Testis (tissue), 5 donors: ENCODE measurements around the gene EFCAB9. TPM values are rescaled to one million over a fixed set of nuclear protein-coding genes. Genes with fewer than 3 reads are reported as not detected.

Experiments
- DNase-seq: peaks from one replicate; pipeline ENCODE4 v3.0.0-alpha.2; 2019
- H3K27ac ChIP-seq, 2 donors: fragments of 200-600 bp; sonication (generic); one replicate each; pipeline ENCODE4 v1.5.1; 2019
- H3K27me3 ChIP-seq: fragments of 200-600 bp; sonication (generic); one replicate; pipeline ENCODE4 v1.5.1; 2019
- H3K36me3 ChIP-seq: fragments of 200-600 bp; sonication (generic); one replicate; pipeline ENCODE4 v1.5.1; 2017; ENCODE audit warnings: low read depth; ENCODE audit errors: missing control alignments
- H3K4me1 ChIP-seq: fragments of 200-600 bp; sonication (generic); one replicate; pipeline ENCODE4 v1.5.1; 2019
- H3K4me3 ChIP-seq, 2 donors: fragments of 200-600 bp; sonication (generic); one replicate each; pipeline ENCODE4 v1.5.1; 2017 to 2019
- H3K9me3 ChIP-seq: fragments of 200-600 bp; sonication (generic); one replicate; pipeline ENCODE4 v1.5.1; 2017
- POLR2A ChIP-seq: fragments of 450-650 bp; IDR thresholded peaks from one replicate; pipeline ENCODE4 v1.6.1; 2017; ENCODE audit warnings: antibody characterized with exemption, mild to moderate bottlenecking, moderate library complexity
- WGBS, 2 donors: methylation state at CpG; one replicate each; pipeline ENCODE4 v1.1.5; 2018; 5-methylcytosine and 5-hydroxymethylcytosine counted together
- intact Hi-C: fragments of 100-400 bp; cut with DNase I; formaldehyde crosslinking; loops from one replicate; pipeline ENCODE4 v1.15.1; 2023; ENCODE audit warnings: low total_unique reads
- long read RNA-seq, 2 donors: transcript quantifications; one replicate each; lab custom pipeline, GENCODE V29; 2026
- polyA plus RNA-seq: library from polyadenylated mRNA; stranded (reverse); fragments of 350-450 nt; fragmentation: Illumina TruSeq; extraction: RNeasy Lipid Tissue Mini Kit (QIAGEN cat#74804); gene quantifications from one replicate; pipeline ENCODE4 v1.2.3, GENCODE V29; 2014; ENCODE audit warnings: low read depth, low replicate concordance; ENCODE audit not compliant: insufficient read depth
- total RNA-seq, 2 donors: library from RNA; depleted of rRNA; stranded (reverse); fragments of >200 nt; gene quantifications; one replicate each; pipeline ENCODE4 v1.2.3, GENCODE V29; 2016
- TF ChIP-seq, protein P1 (sequence below), 3 experiments: fragments of 450-650 bp in 2 of 3; fragments of 200-600 bp in 1 of 3; sonication (generic) in 1 of 3; IDR thresholded peaks; one replicate each; pipeline ENCODE4 v1.5.1; 2016 to 2019; ENCODE audit warnings: antibody characterized with exemption in 3 of 3, mild to moderate bottlenecking in 2 of 3, moderate library complexity in 1 of 3

The EFCAB9 gene
- 1 to 10 TPM; 5.5 to 5.7 TPM for total RNA-seq
- 11.7 TPM for polyA plus RNA-seq
- long read RNA-seq, donor 1 = 0 reads
- long read RNA-seq, donor 2 = 0 reads

- Histone ChIP-seq H3K4me3 (no peak within 1 kb of the TSS), H3K4me1 (no peaks in the 10 kb centered on the region), H3K27ac (no peak within 1 kb of the TSS), H3K27me3 (no peaks in the 10 kb centered on the region), H3K36me3 (no peaks in the 10 kb centered on the region), H3K9me3 (no peaks in the 10 kb centered on the region)
- intact Hi-C loops = no loop called here
- DNase-seq = no peak
- no peak for TF ChIP-seq POLR2A
- TF ChIP-seq, protein P1, sequence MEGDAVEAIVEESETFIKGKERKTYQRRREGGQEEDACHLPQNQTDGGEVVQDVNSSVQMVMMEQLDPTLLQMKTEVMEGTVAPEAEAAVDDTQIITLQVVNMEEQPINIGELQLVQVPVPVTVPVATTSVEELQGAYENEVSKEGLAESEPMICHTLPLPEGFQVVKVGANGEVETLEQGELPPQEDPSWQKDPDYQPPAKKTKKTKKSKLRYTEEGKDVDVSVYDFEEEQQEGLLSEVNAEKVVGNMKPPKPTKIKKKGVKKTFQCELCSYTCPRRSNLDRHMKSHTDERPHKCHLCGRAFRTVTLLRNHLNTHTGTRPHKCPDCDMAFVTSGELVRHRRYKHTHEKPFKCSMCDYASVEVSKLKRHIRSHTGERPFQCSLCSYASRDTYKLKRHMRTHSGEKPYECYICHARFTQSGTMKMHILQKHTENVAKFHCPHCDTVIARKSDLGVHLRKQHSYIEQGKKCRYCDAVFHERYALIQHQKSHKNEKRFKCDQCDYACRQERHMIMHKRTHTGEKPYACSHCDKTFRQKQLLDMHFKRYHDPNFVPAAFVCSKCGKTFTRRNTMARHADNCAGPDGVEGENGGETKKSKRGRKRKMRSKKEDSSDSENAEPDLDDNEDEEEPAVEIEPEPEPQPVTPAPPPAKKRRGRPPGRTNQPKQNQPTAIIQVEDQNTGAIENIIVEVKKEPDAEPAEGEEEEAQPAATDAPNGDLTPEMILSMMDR (IDR thresholded peaks at IDR 0.05) = no peak
- WGBS, 2 donors = 79 to 81% methylated on average over 6 of the region's 6 CpGs
These were observed at the start of gene EFCAB9 for GRCh38 chr5:172193872-172194271. EFCAB9 (plus strand) TSS chr5:172194172; CDS start chr5:172194173, 1 bp downstream.

DNA sequence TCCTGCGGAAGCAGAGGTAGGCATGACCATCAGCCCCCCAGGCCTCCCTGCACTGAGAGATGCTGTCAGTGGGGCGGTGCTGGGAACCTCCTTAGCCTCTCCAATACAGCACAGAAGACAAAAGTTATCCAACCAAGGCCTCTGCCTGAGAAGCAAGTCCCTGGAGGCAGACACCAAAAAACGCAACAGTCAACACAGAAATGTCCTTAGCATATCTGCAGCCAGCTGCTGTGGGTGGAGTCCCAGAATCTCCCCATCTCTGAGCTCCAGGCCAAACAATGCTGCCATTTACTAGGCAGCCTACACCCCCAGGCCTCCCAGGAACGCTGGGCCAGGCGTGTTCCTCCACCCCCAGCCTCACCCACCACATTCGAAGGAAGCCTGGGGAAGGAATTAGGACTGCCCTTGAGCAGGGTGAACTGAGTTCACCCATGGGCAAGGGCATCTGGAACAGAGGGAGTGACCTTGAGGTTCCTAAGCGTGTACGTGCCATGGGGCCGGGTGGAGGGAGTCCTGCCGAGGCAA is 49.6 kb upstream of the EFCAB9 start:
- Histone ChIP-seq H3K27ac (peak overlapping the region; percentile 31 to 59), H3K4me1 (peaks cover 57% of the 10 kb centered on the region)
- peak; percentile 94 for DNase-seq

DNA sequence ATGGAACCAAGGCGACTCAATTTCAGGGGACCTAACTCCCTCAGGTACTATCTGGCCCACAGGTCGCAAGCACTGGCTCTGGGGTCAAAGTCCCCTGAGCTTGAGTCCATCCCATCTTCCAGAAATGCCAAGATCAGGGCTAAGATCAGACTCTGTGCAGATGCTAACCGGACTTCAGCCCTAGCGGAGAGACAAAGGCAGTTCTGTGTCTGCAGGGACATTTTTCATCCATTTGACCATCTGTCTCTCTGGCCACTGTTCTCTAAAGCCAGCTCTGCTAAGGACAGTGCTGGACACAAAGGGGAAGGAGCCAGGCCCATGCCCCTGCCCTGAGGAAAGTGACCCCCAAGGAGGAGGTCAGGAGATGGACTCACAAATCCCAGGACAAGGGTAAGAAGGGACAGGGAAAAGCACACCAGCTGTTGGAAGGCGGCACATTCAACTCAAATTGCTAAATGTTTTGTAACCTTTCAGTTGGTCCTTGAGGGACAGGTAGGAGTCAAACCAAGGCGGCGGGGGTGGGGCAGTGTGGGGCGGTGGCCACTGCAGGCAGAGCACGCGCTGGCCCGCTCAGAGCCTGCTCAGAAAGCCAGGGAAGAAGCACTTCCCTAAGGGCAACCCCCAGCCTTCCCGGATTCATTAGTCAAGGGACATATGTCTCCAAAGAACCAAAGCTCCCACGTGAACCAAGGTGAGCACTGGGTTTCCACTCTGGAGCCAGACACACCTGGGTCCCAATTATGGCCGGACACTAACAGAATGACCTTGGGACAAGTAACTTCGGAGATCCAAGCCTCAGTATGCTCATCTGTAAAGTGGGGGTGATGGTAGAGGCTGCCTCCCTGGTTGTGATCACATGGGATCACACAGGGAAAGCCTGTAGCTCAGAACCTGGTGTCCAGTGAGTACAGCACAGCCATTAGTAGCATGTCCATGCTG is 48.8 kb upstream of the EFCAB9 start:
- no peaks in the 10 kb centered on the region for H3K9me3 ChIP-seq
- H3K4me3 ChIP-seq = no peak overlapping the region
- H3K27me3 ChIP-seq = no peaks in the 10 kb centered on the region
- TF ChIP-seq, protein P1 (IDR thresholded peaks at IDR 0.05) = no peak
- TF ChIP-seq POLR2A = no peak
- 67 to 74% methylated on average over 11 to 15 of the region's 15 CpGs for WGBS, 2 donors
- peaks cover 61% of the 10 kb centered on the region for H3K4me1 ChIP-seq
- H3K27ac ChIP-seq = peak overlapping the region; percentile 37 to 59
- no peak for DNase-seq
- intact Hi-C loops = no loop called here
- no peaks in the 10 kb centered on the region for H3K36me3 ChIP-seq

More for the DNA sequence above, 49.6 kb upstream of the EFCAB9 start:
- WGBS, 2 donors = 43 to 69% methylated on average over 10 of the region's 10 CpGs
- Histone ChIP-seq H3K27me3 (no peaks in the 10 kb centered on the region), H3K9me3 (no peaks in the 10 kb centered on the region), H3K4me3 (no peak overlapping the region), H3K36me3 (no peaks in the 10 kb centered on the region)
- intact Hi-C loops = no loop called here
- TF ChIP-seq, protein P1 (IDR thresholded peaks at IDR 0.05) = no peak
- TF ChIP-seq POLR2A = no peak

DNA sequence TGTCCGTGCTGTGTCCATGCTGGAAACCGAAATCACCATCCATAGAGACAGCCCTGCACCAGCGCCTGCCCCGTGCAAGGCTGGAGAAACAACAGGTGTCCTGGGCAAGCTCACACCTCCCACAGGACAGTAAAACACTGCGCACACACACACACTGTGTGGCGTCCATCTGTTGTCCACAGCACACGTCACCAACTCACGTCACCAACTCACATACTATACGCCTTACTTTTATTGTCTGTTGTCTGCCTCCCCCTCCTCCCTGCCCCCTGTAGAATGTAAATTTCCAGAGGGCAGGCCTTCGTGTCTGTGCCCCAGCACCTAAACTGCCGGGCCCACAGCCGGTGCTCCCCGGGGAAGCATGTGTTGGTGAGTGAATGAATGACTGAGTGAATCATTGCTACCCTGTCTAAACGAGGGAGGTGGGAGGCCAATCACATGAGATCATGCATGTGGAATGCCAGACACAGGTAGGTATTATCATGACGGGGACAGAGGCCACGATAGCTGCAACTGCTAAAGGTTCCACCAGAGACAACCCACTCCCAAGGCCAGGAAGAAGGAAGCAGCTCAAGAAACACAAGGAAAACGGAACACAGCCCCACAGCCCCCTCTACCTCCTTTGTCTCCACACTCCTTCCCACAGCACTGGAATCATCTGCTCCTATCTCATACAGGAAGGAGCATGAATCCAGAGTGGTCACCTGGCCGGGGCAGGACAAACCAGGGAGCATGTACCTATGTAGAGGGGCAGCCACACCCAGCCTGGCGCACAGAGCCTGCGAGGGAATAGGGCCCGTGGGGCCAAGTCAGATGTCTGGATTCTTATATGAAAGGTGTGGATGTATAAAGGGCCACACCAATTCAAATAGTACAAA is 47.9 kb upstream of the EFCAB9 start:
- no peak for TF ChIP-seq POLR2A
- TF ChIP-seq, protein P1 (IDR thresholded peaks at IDR 0.05) = no peak
- Histone ChIP-seq H3K27ac (peak overlapping the region; percentile 37 to 59), H3K36me3 (no peaks in the 10 kb centered on the region), H3K9me3 (no peaks in the 10 kb centered on the region), H3K4me3 (no peak overlapping the region), H3K27me3 (no peaks in the 10 kb centered on the region), H3K4me1 (peaks cover 61% of the 10 kb centered on the region)
- intact Hi-C loops = no loop called here
- DNase-seq = no peak
- 74 to 92% methylated on average over 18 to 21 of the region's 21 CpGs for WGBS, 2 donors
